Measurements from ENCODE around the gene DCC.

Gene DCC

DNA sequence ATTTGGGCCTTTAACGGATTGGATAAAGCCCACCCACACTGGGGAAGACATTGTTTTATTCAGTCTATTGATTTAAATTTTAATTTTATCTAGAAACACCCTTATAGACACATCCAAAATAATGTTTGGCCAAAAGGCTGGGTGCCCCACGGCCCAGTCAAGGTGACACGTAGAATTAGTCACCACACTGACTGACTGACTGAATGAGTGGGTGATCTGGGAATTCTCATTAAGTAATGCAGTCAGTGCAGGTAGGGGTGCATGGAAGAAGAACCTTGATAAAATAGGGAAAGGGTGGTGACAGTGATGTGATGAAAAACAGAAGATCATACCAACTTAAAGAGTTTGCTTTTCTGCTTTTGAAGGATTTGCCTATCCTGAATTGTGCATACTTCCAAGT is 554.8 kb downstream of the DCC start:
- DNase-seq (ENCODE audit: low read depth in 4 of 4, low spot score in 1 of 4) = no peak

DNA sequence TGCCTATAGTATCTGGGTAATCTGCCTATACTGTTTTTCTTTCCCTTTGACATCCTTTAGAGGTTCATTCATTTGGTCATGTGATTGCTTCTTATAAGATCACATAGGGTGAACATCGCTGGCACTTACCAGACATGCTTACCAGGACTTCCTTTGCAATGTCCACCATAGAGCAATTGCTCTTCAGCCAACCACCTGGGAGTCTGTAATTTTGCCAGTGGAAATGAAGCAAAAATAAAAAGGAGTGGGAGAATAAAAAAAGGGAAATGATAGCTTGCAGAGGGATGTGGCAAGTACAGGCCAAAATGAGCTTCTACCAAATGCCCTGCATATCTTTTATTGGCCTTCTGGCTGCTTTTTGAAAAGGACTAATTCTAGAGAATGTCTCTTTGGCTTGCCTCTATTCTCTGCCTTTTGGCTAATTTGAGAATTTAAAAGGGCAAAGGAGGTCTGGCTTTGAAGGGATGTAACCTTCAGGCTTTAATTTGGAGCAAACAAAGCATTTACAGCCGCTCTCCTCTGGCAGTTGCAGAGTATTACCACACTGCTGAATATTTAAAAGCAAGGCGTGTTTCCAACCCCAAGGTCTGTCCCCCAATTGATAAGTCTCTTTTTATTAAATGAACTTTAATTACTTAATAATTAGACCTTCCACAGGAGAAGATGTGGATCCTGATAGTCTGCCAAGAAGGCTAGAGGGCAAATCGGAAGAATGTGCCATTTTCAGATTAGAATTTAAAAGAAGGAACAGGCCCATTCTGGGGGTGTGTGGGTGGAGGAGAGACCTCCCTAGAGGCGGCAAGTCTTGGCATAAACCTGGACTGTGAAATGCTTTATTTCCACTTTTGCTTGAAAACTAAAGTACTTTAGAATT is 557.9 kb downstream of the DCC start:
- DNase-seq (ENCODE audit: low read depth in 4 of 4, low spot score in 1 of 4) = no peak

DNA sequence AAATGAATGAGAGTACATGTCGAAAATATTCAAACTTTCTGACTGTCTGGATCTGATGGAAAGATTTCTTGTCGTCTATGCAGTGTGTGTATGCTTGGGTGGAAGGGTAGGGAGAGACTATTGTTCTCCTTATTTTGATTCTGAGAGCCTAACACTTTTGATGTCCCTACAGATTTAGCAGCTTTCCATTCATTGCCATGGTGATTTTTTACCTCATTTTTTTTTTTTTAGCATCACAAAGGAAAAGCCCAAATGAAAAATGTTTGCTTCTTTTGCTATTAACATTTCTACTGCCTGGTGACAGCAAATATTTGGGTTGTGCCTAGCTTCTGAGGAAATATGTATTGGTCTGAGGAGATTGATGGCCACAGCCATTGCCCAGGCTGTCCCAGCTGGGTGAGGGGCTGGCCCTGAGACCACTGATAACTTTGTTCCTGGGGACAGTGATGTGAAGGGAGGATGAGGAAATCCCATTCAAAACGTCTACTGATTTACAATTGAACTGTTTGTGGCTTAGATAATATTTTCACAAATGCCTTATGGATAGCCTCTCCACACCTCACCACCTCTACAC is 558.6 kb downstream of the DCC start:
- DNase-seq (ENCODE audit: low read depth in 4 of 4, low spot score in 1 of 4) = no peak

DNA sequence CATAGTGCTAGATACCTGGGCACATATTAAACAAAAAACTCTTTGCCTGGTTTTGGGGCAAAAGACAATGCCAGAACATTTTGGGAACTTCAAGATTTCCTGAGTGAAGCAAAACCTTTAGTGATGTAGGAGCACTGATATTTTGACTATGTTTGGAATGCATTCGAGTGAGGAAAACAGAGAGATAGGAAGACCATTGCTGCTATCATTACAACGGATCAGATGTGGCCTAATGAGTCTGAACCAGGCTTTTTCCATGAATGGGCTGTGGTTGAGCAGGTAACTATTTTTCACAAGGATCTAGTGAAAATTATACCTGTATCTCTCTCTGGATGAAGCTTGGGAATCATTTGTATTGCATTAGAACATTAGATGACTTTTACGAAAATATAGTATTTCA is 562.2 kb downstream of the DCC start:
- DNase-seq (ENCODE audit: low read depth in 4 of 4, low spot score in 1 of 4) = no peak

DNA sequence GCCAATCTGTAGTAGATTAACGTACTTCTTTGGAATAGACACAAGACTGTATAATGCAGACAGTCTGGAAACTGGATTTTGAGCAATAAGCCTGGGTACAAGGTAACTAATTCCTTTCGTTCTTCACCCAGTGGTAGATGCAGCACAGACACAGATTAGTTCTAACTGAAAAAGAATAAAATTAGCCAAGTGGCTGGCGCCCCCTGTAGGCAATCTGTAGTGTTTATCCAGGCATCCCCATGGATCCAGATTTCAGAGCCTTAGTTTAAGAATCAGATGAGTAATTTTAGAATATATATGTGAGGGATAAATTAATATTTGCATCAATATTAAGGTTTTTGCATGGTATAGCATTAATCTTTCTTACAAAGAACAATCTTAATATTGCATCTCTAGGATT is 563.9 kb downstream of the DCC start:
- no peak for DNase-seq (ENCODE audit: low read depth in 4 of 4, low spot score in 1 of 4)

DNA sequence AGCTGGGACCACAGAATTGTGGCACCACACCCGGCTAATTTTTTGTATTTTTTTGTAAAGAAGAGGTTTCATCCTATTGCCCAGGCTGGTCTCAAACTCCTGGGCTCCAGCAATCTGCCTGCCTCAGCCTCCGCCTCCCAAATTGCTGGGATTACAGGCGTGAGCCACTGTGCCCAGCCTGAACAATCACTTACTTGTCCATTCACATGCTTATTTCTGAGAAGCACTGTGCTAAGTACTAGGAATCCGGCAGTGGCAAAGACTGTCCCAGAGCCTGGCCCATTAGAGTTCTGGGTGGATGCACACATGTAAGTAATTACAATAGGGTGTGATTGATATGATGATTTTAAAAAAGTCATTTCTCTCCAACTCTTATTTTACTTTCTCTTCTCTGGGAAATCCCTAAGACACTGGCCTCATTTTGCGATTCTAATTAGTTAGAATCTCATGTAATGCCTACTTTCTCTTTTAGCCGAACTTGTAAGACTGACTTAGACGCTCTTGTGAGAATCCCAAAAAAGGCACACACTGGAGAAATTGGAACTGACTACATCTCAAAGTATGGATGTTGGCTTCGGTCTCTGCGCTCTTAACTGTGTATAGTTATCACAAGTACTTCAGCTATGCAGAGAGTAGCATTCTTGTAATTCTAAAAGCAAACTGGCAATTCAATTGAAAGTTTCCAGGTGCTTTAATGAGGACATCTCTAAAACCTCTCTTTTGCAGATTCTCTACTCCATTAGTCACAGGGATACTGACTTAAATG is 567.7 kb downstream of the DCC start:
- no peak for DNase-seq (ENCODE audit: low read depth in 4 of 4, low spot score in 1 of 4)

DNA sequence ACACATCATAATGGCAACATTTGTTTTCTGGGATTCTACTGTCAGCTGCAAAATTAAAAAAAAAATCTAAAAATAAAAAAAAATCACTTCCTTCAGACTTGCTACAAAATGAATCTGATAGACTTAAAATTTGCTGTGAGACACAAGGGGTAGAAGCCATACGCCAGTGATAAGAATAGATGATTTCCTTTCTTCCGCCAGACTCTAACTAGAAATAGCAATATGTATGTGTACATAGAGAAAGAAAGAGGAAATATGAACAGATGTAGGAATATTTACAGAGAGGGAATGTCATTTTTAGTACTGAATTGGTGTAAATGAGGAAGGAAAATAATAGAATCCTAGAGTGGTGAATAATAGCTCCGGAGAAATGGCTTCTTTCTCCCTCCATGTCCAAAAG is 574.2 kb downstream of the DCC start:
- no peak for DNase-seq (ENCODE audit: low read depth in 4 of 4, low spot score in 1 of 4)

DNA sequence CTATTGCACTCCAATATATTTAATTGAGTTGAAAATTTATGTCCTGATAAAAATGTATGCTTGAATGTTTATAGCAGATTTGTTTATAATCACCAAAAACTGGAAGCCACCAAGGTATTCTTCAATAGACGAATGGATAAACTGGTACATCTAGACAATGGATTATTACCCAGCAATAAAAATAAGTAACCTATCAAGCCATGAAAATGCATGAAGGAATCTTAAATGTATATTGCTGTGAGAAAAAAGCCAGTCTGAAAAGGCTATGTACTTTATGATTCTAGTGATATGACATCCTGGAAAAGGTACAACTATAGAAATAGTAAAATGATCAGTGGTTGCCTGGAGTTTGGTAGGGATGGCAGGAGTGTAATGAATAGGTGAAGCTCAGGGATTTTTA is 580.7 kb downstream of the DCC start:
- DNase-seq (ENCODE audit: low read depth in 4 of 4, low spot score in 1 of 4) = no peak

DNA sequence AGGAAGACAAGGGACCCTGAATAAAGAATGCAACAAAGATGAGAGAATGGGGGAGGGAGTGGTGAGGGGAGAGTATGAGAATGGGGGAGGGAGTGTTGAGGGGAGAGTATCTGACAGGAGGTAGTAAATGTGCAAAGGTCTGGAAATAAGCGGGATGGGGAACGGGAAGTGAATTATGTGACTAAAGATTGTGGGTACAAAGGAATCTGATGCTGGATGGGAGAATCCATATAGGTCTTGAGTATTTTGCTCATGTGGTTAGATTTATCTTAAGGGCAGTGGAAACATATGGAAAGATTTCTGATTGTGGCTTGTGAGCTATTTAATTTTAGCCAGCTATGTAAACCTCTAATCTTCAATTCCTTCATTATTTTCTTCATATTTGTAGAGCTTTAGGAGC is 593.4 kb downstream of the DCC start:
- DNase-seq (ENCODE audit: low read depth in 4 of 4, low spot score in 1 of 4) = no peak

DNA sequence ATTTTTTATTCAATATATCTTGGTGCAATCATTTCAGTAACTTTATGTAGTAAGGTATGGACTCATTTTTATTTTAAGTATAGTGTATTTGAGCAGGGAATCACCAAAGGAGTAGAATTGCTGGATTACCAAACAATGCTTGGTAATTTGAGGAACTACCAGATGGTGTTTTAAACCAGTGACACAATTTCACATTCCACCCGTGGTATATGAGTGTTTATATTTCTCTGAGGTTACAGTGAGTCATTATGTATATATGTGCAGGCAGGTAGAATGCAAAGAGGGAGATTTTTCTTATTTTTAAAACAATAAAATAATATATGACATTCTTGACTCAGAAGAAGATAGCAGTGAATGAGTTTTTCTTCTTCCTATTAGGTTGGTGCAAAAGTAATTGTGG is 596.9 kb downstream of the DCC start:
- no peak for DNase-seq (ENCODE audit: low read depth in 4 of 4, low spot score in 1 of 4)

DNA sequence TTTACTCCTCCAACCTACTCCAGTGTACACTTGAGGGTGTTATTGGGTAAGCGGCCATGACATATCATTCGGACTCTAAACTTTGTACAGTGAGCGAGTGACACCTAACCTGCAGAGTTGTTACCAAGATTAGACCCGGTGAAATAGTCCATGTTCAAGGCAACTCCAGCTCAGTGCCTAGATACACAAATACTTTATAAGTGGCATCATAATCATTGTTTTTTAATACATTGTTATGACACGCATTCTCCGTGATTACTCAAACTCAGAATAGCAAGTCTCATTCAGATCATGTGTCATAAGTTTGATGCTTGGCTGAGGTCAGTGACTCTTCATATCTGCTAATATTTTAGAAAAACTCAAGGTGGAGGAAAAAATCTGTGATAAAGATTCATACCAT is 597.8 kb downstream of the DCC start:
- no peak for DNase-seq (ENCODE audit: low read depth in 4 of 4, low spot score in 1 of 4)

DNA sequence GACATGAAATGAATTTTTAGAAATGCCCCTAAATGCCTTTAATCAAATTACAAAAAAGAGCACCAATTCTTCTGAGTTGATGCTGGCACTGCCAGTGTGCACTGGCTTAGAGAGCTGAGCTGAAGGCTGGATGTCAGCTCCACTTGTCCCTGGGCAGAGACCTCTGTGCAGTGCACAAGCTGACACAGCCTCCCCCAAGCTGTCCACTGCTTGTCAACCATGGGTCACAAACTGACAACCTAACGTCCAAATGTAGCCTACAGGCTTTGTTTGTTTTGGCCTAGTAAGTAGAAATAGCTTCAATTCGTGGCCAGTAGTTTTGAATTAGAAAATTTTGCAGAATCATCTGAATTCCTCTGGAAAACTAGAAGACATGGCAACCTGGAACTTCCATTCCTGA is 605.6 kb downstream of the DCC start:
- DNase-seq (ENCODE audit: low read depth in 4 of 4, low spot score in 1 of 4) = no peak

DNA sequence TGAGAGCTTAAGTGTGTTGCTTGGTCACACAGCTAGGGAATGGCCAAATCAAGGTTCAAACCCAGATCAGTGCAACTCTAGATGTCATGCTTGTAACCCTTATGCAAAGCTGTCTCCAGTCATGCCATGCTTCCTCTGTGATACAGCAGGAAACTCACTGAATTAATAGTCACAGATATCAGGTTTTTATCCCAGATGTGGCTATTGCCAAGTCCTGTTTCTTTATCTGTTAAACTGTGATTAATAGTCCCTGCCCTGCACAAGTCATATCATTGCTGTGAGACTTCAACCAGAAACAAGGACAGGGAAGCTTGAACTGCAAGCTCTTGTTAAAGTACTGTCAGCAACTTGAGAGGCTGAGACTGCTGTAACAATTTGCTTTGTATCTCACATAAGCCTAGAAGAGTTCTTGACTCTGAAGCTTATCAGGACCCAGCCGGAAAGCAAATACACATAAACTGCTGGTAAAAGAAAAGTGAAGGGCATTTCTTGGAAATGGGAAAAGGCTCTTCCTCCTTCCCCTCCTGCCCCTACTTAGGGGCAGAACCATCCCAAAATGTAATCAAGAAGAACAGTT is 609.0 kb downstream of the DCC start:
- no peak for DNase-seq (ENCODE audit: low read depth in 4 of 4, low spot score in 1 of 4)

DNA sequence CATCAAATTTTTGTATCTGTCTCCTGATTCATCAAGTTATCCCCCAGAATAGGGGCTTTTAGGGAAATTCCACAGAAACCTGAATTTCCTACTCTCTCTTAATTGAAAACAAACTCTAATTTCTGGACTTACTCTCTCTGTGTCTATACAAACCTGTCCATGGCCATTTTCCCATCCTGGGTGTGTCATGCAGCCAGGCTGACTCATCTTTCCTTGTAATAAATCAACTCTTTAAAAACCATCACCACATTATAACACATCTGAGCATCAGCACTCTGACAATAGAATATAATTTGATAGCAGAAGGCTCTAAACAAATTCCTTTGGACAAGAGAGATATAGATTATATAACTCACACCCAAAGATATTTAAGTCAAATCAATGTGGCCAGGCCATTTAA is 610.2 kb downstream of the DCC start:
- DNase-seq (ENCODE audit: low read depth in 4 of 4, low spot score in 1 of 4) = no peak

DNA sequence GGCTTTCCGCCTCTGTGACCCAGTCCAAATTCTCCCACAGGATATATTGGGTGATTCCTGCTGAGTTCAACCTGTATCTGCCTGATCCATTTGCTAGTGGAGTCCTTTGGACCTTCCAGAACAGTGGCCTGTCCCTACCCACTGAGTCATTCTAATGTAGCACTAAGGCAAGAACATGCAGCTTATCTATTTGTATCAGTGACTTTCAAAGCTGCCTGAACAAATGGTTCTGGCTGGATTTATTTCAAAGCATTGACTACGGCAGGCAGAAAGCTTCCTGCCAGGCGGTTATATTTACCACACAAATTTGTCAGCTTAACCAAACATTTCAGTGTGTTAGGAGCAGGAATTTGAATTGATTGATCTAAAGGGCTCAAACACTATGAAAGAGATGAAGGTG is 613.4 kb downstream of the DCC start:
- DNase-seq (ENCODE audit: low read depth in 4 of 4, low spot score in 1 of 4) = no peak

DNA sequence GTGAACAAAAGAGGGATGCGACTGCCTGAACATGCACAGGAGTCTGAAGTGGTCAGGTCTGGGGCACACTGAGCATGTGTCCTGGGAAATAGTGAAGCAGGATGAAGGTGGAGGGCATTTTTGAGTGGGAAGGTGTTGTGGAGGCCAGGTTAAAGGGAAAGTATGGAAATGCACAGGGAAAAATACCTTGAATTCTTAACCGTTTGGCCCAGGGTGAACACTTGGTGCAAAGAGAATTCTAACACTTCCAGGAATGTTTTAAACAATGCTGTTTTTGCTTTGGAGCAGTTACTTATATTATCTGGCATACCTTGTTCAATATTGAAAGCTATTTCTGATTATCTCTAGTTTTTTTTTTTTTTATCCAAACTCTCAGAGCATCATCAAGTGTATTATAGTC is 623.5 kb downstream of the DCC start:
- DNase-seq (ENCODE audit: low read depth in 4 of 4, low spot score in 1 of 4) = no peak

DNA sequence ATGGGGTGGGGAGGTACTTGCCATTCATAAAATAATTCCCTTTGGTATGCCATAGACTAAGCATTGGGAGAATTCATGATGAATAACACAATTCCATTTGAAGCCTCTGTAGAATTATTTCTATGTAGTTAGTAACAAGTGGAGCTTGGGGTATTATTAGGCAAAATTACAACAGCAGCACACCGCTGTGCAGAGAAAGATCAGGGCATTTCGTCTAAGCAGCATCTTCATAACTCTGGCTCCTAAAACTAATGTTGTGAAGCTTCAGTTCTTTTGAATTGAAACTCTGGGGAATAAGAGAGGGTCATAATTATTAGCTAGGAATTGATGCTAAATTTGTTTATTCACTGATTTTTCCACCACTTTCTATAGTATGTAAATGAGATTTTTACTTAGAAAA is 630.7 kb downstream of the DCC start:
- DNase-seq (ENCODE audit: low read depth in 4 of 4, low spot score in 1 of 4) = no peak

DNA sequence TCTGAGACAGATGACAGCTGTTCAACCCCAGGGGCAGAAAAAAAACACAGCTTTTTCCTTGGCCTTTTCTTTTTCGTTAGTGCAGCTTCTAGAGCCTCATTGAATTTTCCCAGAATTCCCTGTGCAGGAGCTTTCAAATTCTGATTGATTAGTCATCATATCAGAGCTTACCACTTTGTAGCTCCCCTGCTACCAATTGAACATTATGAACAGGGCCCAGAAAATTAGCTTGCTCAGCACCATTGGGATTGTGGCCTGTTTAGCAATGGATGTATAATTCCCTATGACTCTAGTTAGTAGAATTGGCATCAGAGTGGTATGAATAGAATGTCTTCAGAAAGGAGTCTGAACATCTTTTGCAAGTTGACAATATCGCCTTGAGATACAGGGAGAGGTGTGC is 631.1 kb downstream of the DCC start:
- DNase-seq (ENCODE audit: low read depth in 4 of 4, low spot score in 1 of 4) = no peak

DNA sequence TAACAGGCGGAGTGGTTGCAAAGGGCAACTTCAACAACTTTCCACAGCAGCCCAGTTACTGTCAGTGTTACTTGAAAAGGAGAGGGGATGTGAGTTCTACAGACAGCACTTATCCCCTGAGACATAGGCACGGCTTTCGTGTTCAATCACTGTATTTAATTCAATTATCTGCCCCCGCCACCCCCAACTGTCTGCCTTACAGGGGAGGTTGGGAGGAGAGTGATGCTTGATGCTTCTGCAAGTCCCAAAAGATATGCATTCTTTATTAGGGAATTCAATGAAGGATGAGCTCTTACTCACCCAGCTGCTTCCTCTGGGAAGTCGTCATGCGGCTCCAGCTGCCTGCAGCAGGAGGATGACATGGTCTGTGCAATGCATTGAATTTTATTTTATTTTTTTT is 639.9 kb downstream of the DCC start:
- no peak for DNase-seq (ENCODE audit: low read depth in 4 of 4, low spot score in 1 of 4)

DNA sequence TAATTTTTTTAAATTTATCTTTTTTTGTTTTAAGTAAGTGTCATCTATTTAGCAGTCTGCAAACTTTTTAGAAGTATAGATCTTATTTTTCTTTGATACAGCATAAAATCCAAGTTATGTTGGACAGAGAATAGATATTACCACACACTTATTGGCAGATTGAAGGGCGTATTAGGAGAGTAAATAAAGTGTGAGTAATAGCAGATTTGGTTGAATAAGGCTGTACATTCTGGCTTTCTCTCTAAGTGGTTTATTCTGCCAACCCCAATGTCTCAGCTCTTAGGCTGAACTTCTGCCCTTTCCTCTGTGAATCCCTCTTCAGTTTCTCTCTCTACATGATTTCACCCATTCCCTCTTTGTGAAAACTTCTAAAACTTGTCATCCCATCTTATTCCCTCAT is 651.2 kb downstream of the DCC start:
- no peak for DNase-seq (ENCODE audit: low read depth in 4 of 4, low spot score in 1 of 4)

DNA sequence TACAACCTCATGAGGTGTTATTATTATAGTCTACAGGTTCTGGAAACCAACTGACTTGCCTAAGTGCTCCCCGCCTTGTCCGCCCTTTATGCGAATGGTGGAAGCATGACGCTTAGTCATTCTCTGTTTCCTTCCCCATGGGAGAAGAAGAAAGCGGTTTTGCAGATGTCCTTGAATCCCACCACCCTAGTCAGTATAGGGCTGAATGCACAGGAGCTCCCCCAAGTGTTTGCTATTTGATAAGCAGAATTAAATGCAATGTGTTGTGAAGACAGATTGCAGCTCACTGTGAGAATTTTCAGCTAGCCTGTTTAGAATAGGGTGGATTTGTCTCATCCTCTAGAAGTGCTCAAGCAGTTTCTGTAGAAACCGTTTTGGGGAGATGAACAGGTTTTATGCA is 652.0 kb downstream of the DCC start:
- no peak for DNase-seq (ENCODE audit: low read depth in 4 of 4, low spot score in 1 of 4)

DNA sequence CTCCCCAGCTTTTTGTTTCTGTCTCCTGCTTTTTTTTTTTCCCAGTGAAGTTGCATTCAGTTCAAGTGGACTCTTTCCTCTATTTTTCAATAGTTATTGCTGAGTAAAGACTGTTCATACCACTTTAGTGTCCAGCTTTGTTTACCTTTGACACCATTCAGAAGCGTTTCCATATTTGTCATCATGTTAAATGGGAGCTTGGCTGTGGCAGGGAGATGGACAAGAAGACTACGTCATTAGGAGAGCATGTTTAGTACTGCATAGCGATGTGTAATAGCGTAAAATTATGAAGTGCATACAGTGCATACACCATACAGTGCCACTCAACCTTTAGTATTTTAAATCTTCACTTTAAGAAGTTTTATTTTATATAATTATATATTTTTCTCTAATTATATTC is 655.9 kb downstream of the DCC start:
- DNase-seq (ENCODE audit: low read depth in 4 of 4, low spot score in 1 of 4) = no peak

All from stimulated activated CD4-positive, alpha-beta T cell treated with anti-CD3 and anti-CD28 coated beads, Interleukin-1b, Interleukin-23, amount 100 ng/mL, for 24 hours (primary cell).